GM19193 (cell line): ENCODE results near the gene NT5DC3.

Experiments used
- POLR2A ChIP-seq: IDR thresholded peaks from 4 replicates; pipeline ENCODE4 v1.6.1; 2011; ENCODE audit not compliant: insufficient read depth, insufficient read length; ENCODE audit errors: extremely low read depth

Gene NT5DC3

DNA sequence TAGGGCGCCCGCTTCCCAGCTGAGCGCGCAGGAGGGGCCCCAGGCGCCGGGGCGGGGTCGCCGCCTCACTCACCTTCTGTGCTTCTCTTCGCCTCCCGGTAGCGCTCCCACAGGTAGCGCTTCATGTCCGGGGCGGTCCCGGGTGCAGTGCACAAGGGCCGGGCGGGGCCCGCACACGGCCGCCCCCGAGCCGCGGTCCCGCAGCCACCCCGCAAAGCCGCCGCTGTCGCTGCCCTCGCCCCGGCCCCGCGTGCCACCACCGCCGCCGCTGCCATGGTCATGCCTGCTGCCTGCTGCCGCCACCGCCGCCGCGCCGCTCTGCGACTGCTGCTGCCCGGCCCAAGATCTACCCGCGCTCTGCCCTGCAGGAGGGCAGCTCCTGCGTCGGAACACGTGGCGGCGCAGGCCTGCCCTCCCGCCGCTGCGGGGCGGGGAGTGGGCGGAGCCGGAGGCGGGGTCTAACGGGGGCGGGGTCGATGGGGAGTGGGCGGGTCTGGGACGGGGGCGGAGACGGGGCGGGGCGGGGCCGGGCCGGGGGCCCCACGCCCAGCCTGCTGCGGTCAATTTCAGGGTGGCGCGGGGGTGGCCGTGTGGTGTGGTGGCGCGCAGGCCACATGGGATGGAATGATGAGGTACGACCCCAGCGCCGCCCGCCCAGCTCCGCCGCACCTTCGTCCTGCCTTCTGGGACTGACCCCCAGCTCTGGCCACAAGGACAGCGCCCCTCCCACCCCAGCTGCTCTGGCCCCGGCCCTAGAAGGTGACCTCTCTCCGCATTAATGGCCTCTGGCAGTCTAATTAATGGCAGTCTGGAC, at the start of gene NT5DC3:
NT5DC3 (minus strand) TSS at position 359 of the 814 bp plus-strand sequence; CDS start at position 281, 78 bp downstream.
- peak; percentile 89 for TF ChIP-seq POLR2A

DNA sequence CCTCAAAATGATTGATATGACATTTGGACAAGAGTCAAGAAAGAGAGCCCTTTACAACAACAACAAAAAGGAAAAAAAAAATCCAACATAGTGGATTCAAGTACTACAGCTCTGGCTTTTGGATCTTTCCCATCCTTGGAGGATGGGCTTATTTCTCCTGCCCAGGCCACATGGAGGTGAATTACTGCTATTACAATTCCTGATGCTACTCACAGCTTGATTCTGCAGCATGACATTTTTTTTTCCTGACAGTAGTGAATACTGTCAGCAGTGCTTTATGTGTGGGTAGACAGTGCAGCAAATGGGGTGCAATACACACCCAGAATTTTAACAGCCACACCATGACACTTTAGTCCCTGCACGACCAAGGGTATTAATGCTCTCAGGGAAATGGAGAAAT, 46.7 kb upstream of the NT5DC3 start:
- TF ChIP-seq POLR2A: no peak

DNA sequence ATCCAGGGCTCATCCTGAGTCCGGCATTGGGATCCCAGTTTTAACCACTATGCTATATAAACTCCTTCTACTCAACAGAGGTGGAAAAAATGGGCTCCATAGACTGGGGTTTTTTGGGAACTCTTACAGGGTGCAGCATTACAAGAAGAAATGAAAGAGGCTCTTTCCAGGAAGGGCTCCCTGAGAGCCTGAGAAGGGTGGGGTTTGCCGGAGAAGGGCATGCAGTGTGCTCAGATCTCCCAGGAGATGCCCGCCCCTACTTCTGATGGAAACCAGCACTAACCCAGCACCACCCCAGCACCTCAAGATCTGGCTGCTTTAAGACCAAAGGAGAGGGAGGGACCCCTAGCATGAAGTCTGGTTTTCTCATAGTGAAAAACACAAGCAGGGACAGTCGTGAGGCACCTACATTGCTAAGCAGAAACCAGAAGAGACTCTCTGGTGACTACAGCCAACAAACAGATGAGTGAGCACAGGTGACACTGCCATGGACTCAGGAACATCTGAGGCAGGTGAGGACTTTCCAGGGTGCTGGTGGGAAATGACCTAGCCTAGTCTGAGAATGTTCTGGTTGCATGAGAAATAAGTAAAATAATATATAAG, 45.3 kb upstream of the NT5DC3 start:
- TF ChIP-seq POLR2A: no peak

DNA sequence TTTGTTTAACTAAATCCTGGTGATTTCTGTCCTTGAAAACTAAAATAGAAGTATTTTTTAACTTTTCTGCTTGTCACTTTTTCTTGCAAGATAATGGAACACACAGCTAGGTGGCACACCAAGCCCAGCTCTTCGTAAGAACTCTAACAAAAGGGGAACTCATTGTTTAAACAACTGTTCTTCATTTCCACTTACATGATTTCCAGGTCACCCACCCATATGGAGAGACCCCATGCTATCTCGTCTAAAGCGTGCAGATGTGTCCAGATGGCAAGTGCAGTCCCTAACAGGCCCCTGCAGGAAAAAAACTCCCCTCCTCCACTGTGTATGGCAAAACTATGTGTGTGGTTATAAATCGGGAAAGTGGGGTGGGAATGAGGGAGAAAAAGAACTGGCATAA, 43.3 kb upstream of the NT5DC3 start:
- no peak for TF ChIP-seq POLR2A

DNA sequence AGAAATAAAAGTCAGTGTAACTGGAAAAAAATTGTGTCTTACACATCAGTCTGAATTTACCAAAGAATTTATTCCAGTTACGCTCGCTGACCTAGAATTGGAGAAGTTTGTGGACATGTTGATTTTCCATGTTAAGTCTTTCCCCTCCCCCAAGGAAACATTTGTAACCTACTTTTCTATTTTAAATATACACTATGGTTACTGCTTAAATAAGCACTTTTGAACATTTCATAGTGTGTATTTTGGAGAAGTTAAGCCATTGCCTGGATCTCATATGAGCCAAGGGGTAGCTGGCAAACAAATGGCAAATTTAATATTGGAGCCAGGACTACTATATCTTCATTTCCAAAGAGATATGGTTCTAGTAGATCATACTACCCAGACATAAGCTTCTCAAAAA, 42.9 kb upstream of the NT5DC3 start:
- no peak for TF ChIP-seq POLR2A

DNA sequence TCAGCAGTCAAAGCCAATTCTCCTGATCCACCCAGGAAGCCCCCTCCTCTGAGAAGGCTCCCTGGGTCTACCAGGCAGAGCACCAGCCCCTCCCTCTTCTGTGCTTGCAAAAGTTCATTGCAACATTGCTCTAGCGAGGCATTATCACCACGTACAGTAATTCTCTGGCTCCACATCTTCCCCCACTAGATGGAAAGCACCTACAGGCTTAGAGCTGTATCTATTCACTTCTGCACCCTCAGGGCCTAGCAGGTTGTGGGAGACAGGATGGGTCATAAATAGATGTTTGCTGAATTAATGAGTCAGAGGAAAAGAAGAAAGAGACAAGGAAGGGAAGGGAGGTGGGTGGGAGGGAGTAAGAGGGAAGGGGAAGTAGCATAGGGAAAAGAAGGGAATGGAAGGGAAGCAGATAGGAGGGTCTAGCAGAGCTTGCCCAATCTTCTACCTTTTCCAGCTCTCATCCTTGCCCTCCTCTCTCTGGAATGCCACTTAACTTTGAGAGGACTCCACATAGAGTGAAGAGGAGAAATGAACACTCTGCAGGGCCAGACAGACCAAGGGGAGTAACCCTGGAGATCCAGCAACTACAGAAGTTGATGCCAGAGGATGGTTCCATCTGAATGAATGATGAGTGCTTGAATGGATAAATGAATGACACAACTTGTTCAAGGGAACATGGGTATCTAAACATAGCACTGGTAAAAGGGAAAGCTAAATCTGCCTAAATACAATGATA, 42.0 kb upstream of the NT5DC3 start:
- TF ChIP-seq POLR2A: no peak

DNA sequence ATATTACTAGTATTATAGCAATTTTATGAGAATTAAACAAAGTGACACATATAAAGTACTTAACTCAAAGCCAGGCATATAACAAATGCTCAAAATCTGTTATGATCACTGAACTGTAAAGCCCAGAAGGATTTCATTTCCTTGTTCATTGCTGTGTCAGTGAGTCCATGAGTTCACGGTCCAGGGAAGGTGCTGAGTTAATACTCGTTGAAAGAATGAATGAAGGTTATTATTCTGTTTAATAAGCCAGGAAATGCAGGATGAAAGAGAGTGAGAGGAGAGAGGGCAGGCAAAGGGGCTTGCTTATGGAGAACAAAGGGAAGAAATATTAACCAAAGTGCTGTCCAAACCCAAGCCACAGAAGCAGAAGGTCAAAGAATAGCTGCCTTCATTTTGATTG, 40.2 kb upstream of the NT5DC3 start:
- TF ChIP-seq POLR2A: no peak

DNA sequence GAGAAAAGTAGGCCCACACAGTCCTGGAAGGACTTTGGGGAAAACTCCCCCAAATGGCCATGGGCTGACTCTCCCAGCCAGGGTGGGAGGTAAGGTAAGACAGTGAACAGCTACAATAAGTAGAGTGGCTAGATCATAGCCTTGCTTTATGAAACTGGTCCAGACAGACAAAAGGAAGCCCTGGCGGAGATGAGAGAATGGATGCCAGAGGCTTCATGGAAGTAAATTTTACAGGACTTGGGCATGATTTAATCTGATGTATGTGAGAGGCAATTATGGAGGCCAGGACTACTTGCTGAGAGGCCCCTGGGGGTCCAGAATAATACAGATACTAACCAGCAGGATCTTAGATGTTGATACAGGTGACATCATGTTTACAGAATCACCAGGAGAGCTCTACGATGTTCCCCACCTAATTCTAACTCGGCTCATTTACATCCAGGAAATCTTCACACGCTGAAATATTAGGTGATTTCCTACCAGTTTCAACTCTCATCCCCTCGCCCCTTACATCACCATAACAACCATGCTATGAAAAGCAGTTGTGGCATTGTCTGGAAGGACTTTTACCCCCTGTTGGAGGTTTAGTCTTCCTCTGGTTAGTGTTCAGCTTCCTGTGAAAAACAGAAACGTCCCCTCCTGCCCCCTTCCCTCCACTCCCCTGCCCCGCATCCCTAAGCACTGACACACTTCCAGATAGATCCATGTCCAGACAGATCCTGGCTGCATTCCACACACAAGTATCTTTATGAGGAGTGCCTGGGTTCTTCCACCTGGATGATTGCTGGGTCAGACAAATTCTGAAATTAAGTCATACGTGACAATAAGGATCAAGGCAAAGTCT, 39.5 kb upstream of the NT5DC3 start:
- TF ChIP-seq POLR2A: no peak

DNA sequence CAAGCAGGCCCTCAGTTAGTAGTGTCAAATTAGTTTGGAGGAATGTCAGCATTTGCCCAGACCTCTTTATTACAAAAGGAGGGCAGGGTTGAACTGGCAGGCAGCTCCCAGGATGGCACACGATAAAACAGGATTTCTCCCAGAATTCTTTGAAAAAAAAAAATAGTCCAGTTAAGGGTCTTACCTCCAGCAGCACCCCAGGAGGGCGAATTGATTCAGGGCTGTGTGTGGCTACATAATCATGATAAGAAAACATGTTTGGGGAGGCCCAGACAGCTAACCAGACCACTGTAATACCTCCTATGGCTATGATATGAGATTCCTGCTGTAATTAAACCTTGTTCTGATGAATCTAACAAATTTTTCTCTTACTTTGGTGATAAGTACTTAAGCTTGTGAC, 38.8 kb upstream of the NT5DC3 start:
- no peak for TF ChIP-seq POLR2A

DNA sequence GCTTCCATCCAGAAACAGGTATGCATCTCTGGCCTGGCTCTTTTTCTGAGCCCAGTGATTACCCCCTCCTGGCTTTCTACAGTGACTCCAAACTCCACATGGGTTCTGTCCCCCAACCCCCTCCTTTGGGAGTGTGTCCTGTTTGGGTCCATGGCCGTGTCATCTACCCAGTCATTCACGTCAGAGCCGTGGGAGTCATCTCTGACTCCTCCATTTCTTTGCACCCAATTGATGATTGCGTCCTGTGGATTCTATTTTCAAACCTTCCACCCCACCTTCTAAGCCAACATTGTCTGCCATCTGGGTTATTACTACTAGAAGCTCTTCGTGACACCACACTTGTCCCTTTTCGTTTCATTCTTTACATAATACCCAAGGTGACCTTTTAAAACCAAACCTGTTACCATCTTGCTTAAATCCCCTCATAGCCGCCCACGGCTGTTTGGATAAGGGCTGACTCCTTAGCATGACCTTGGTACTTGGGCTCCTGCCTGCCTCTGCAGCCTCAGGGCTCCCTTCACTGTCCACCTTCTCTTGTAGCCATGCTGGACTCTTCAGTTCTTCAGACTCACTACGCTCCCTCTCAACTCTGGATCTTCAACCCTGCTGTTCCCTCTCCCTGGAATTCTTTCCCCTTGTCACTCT, 38.1 kb upstream of the NT5DC3 start:
- TF ChIP-seq POLR2A: no peak

DNA sequence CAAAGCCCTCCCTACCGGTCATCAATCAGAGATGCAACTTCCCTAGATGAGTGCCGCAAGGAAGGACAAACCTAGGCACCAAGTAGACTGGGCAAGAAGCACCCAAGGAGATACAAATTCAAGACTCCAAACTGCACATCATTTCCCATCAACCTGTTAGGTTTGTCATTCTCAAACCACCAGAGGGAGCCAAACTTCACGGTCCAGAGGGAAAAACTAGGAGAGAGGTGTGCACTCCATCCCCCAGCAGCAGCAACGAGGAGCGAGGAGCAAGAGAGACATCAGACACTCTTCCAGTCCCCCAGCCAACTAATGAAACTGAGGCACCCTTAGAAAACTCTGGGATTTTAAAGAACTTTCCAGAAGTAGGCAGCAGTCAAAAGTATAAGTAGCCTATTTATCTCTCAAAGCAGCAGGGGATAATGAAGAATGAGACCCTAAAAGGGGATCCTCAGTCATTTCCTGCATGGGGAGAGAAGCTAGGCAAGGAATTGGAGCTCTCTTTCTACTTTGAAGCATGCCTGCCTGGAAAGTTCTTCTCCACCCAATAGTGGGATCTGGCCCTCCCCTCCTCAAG, 37.0 kb upstream of the NT5DC3 start:
- TF ChIP-seq POLR2A: no peak

DNA sequence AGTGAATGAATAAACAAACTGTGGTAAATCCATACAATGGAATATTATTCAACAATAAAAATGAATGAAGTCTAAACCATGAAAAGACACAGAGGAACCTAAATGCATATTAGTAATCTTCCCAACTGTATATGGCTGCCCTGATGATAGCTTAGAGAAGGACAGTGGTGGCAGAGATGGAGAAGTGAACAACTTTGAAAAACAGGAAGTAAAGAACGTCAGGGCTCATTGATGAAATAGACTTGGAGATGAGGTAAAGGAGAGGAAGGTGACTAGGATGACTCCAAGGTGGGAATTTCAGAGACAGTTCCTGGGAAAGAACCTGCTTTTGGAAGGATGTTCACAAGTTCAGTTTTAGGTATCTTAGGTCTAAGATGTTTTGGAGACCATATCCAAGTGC, 36.3 kb upstream of the NT5DC3 start:
- TF ChIP-seq POLR2A: no peak

DNA sequence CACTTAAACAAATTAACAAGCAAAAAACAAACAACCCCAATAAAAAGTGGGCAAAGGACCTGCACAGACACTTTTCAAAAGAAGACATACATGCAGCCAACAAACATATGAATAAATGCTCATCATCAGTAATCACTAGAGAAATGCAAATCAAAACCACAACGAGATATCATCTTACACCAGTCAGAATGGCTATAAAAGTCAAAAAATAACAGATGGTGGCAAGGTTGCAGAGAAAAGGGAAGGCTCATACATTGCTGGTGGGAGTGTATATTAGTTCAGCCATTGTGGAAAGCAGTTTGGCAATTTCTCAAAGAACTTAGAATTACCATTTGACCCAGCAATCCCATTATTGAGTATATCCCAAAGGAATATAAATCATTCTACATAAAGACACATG, 34.6 kb upstream of the NT5DC3 start:
- TF ChIP-seq POLR2A: no peak

DNA sequence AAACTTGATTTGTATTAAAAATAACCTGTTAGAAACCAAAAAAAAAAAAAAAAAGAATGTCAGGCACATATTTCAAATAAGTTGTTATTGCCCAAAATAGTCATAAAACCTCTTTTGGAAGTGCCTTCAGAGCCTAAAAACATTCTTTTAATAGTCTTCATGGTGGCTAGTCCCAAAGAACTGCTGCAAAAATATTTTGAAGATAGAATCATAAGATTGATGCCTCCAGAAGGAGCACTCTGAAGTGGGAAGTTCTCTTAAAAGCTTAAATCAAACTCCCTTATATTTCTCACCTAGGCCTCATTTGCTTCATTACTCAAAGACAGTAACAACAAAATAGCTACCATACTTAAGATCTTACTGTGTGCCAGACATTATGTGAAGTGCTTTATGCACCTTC, 27.2 kb upstream of the NT5DC3 start:
- TF ChIP-seq POLR2A: no peak
